LNCAP (cell line): ENCODE results near the gene CREB3.

Experiments used
- CTCF ChIP-seq: fragments of 450-650 bp; IDR thresholded peaks from 2 replicates; pipeline ENCODE4 v1.5.1; 2017; ENCODE audit warnings: mild to moderate bottlenecking

The CREB3 gene

GRCh38 chr9:35729700-35730485, 2.6 kb upstream of the CREB3 start:
- TF ChIP-seq CTCF: peak; percentile 47; the same call in 1 of the 2 replicates

- no peak for TF ChIP-seq CTCF
Measured at GRCh38 chr9:35730486-35730854, 2.0 kb upstream of the CREB3 start.

- no peak for TF ChIP-seq CTCF
Measured at GRCh38 chr9:35731415-35732184, 866 bp upstream of the CREB3 start.

- peak; percentile 29; the same call in 1 of the 2 replicates for TF ChIP-seq CTCF
Measured at GRCh38 chr9:35732800-35733541, 505 bp downstream of the CREB3 start.

GRCh38 chr9:35734096-35734495, 1.6 kb downstream of the CREB3 start:
- TF ChIP-seq CTCF: no peak

- peak; percentile 88 for TF ChIP-seq CTCF
Measured at GRCh38 chr9:35736201-35736633, 3.8 kb downstream of the CREB3 start.

- TF ChIP-seq CTCF: no peak
Measured at GRCh38 chr9:35737143-35737542, 4.7 kb downstream of the CREB3 start.
